Kidney glomerular epithelial cell (primary cell): Measurements from ENCODE around the gene SLC24A3.
A peak's percentile ranks its signal among the peaks of the same experiment; 100 is the strongest.

Experiments
- DNase-seq: peaks from one replicate; lab custom pipeline; 2025; lab: John Stamatoyannopoulos, UW

The SLC24A3 gene

DNA sequence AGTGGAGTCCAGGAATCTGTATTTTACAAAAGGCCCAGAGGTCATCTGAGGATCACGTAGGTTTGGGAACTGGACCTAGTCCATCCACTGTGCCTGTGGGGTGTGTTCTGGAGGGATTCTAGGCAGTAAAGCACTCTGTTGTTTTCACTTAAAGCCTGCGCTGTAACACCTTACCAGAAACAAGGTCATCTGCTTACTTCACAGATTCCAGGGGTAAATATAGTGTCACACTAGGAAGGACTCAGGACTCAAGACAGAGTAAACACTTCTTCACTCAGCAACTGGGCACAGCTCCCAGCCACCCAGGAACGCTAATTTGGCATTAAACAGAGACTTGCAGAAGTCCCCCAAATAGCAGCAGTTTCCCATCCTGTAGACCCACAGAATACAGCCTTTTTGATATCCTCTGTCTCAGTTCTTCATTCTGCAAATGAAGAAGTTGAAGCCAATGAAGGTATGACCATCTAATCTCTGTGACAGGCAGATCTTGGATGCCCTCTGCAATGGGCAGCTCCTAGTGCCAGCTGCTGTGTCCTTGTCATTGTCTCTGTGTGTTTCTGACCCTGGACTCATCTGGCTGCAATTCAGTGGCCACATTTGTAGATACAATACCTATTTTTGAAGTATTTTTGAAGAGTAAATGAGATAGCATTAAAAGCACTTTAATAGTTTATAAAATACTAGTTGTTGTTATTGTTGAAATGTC lies 129.1 kb downstream of the SLC24A3 start:
- no peak for DNase-seq

DNA sequence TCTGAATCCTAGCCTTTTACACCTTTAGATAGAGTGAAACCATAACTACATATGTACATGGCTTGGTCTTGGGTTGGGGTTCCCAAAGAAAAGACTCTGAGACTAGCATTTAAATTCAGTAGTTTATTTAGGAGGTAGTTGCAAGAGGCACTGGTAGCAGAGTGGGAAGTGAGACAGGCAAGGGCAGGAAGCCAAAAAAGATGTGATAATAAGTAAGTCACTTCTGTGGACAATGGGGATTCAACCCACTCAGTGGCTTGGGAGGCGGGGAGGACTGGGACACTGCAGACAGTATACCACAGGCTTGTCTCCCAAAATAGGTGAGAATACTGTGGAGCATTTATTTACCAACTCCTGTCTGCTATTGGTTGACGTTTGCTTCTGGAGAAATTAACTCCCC lies 131.9 kb downstream of the SLC24A3 start:
- DNase-seq = no peak

DNA sequence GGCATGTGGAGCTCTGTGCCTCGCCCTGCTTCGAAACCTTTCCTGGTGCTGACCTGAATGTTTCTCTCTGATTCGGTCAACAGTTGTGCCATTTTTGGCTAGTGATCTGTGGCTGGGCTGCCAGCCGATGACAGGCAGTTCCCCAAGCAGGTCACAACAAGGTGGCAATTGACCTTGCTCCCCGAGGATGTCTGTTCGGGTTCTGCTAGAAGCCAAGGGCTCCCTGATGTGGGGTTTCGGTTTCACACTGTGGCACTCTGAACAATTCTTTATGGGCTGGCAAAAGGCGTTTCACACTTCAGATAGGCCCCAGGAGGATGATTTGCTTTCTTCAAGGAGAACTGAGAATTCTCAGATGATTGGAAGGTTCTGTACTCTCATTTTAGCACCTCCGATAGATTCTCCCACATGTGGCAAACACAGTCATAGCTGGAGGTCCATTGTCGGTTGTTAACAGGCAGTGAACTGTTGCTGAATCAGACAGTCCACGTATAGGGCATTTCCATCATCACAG lies 135.6 kb downstream of the SLC24A3 start:
- no peak for DNase-seq

DNA sequence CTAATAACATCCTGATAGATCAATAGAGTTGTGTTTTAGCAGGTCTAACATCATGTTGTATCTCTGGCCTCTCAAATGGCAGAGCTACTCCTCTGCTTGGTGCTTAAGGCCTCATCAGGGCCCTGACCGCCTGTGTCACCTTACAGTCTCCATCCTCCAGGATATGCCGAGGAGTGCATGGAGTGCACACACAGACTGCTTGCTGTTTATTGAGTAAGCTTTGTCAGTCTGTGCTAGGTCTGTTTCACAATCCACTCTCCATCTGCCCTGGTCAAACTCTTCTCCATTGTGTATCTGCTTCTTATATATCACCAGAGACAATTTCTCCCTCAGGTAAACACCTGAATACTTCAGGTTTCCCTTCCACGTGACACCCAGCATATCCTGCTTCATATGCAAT lies 136.1 kb downstream of the SLC24A3 start:
- DNase-seq = no peak

DNA sequence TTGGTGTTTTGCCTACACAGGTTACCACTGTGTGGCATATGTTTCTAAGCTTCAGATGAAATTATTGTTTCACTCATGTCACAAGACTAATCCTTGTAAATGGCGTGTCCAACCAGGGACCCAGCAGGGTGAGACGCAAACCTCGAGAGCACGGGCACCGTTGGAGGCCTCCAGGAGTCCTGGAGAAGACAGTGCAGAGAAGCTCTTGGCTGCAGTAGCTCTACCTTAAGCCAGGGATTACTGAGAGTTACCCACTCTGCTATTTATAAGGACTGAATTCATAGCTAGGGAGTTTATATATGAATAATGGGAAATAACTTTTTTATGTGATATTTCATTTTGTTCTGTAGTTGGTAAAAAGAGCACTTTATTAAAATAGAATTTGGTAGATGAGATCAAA lies 137.4 kb downstream of the SLC24A3 start:
- no peak for DNase-seq

DNA sequence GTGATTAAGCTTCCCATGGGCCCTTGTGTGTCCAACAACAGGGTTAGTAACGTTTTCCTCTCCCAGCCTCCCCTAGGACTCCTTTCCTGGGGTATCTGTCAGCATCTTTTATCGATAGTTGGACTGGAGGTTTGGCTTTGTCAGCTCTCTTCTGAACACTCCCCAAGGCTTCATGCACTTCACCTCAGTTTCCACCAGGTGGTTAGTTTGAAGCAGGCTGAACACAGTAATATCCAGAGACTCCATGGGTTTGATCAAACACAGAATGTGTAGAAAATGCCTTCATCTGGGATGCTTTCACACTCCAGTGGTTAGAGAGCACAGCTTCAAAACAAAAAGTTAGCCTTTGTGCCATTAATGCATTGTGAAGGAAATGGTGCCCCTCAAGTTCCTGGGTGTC lies 139.1 kb downstream of the SLC24A3 start:
- no peak for DNase-seq

DNA sequence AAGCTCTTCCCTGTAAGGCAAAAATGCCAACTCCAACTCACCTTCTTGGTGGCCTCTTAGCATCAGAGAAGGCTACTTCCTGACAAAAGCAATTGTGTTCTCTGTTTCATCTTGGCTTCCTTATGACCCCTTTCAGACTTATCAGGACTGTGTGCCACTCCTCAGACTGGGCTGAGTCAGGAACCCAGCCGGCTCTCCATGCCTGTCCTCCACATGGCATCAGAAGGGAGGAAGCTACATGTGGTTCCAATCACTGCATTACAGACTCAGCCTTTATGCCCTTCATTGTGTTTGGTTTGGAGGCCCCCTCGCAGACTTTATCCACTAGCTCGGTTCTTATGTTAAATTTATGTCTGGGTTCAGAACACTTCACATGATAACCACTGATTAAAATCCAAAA lies 142.5 kb downstream of the SLC24A3 start:
- no peak for DNase-seq

DNA sequence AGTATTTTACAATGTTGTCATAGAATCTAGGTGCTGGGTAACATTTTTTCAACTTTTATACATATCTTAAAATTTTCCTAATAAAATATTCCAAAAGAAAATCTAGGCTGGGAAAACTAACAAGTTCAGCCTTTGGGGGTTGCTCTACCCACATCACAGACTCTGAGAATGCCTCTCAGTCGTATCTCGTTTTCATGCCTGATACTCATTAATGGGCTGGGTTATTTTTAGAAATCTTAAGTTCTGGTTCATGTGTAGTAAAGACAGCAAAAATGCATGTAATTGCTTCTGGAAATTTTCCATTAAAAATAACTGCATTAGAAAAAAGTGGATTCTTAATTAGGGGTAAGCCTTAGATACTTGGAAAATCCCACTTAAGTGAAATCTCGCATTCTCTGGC lies 149.3 kb downstream of the SLC24A3 start:
- no peak for DNase-seq

DNA sequence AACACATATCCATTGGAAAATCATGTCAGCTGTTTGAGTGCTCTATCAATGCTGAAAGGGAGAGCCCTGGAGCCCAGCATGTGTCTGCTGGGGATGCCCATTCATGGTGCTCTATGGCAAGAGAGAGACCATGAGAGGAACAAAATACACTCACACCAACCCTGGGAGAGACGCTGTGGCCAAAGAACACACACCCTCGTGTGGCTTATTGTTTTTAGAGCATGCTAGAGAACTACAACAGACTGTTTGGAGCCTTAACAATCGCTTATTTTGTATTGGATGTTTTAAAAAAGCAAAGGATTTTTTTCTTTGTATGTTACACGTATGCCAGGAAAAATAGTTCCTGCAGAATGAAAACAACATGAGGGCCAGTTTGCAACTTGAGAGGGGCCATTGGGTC lies 151.0 kb downstream of the SLC24A3 start:
- DNase-seq = no peak

DNA sequence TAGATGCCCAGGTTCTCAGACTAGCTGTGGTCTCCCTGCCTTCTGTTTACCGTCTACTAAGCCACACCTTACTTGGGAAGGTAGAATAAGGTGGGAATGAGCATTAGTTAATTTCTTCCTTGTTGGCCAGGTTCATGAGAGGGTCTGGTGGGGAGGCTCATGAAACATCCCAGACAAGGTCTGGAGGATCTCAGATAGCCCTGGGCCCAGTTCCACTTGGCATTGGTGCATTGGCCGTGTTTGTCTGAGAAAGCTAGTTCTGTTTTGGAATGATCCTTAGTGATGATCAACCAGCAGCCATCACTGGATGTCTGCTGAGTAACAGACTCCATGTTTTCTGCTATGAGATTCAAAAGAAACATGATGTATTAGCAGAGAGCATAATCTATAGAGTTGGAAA lies 155.1 kb downstream of the SLC24A3 start:
- DNase-seq = no peak

DNA sequence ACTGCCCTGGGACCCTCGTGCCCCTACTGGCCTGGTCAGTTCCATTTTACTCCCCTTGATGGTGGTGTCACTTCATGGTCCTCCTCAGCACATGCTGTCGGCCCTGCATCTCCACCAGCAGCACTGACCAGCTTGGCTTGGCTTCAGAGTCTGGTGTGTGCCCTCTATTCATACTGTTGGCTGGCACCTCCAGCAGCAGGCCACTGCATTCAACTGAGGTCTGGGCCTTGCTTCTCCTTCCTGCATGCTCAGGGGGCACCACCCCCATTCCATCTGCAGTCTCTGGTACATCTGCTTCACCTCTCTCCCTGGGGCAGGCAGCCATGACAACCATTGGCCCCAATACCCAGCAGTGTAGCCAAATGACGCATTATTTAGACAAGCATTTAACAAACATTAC lies 155.9 kb downstream of the SLC24A3 start:
- no peak for DNase-seq

DNA sequence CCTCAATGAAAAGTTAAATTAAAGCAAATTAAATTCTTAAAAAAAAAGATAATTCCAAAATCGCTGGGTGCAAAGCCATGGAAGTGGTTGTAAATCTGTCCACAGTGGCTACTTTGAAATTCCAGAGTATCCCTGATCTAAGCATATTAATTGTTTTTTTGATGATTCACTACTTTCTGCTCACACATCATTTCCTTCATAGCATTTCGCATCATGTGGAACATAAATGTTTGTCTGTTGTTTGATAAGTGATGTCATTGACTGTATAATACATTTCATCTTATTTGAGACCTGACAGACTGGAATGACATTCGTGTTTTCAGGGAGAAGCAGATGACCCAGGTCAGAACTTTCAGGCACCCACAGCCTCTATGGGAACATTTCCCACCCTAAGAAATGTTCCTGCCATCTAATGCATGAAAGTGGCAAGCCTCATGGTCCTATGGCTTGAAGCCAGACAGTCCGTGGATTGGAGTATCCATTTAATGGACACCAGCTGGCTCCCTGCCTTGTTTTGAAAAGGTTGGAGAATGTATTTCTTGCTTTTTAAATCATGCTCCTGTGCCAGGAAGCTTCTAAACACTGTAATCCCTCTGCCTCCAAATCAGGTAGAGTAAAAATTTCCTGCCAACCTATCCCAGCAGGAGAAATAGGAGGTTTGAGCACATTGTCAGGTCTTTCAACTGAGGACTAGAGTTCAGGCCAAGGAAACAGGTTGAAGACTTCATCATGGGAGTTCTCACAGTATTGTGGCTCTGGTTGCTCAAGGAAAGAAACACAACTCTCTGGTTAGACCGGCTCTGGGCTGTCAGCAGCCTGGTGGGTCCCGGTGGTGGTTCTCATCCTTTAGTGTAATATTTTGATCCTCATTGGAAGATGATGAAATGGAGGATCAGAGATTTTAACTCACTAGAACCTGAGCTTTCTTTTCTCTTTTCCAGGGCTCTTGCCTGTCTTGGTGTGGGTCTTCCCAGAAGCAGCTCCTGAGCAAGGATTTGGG lies 157.9 kb downstream of the SLC24A3 start:
- DNase-seq = peak; percentile 16

DNA sequence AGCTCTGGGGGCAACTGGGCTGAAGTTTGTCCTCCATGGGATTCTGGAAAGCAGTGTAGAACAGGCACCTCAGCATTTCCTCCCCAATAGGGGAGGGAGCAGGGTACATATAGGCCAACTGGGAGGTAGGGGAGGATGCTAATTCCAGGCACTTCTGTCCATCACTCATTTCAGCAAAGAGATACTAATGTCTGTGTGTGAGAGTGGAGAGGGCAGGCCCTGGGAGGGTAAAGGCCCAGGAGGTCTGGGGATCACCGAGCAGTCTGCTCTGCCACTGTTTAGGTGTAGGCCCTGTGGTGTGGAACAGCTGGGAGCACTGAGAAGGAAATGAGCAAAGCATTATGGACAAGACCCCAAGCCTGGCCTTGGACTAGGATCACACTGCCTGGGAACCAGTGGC lies 158.7 kb downstream of the SLC24A3 start:
- DNase-seq = no peak

DNA sequence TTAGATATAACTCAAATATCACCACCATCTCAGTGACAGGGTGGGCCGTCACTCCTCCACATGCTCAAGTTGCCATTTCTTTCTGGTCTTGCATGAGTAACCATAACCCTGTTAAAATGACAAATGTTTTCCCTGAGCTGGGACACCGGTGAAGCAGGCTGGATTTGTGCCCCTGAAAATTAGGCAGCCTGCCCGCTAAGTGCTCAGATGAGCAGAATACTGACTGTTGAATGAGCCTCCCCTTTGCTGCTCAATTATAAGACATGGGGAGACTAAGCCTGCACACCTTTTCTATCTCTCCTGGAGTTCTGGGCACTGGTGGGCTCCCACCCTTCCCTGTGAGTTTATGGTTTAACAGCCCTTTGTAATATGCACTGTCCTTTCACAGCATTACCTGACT lies 161.8 kb downstream of the SLC24A3 start:
- no peak for DNase-seq

DNA sequence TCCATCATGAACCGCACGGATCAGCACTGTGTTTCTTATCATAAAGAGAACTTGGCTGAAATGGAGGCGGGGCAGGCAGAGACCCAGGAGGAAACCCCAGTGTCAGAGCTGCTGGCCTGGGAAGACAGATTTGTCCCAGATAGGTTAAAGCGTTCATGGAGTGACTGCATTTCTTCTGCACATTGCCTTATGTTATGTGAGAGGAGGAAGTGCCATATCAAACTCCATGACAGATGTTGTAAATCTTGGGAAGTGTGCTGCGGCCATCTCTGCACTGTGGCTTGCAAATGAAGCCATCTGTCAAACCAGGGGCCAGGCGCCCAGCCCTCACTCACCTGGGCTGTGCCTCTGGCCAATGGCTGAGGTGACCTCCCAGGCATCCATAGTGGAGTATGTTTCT lies 163.0 kb downstream of the SLC24A3 start:
- no peak for DNase-seq

DNA sequence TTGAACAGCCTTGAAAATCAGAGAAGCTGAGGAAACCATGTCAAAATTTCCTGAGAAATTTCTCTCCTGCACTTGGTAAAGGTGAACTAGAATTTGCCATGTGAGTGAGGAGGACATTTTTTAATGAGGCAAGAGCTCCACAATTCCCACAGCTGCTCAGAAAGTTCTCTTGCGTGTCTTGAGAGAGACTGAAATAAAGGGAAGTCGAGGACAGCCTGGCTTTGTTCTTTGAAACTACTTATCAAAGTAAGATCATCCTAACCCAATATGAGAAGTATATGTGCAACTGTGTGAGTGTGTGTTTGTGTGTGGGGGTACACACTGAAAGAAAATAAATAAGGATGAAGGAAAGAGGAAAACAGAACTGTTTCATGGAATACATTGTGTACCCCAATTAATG lies 163.4 kb downstream of the SLC24A3 start:
- no peak for DNase-seq

DNA sequence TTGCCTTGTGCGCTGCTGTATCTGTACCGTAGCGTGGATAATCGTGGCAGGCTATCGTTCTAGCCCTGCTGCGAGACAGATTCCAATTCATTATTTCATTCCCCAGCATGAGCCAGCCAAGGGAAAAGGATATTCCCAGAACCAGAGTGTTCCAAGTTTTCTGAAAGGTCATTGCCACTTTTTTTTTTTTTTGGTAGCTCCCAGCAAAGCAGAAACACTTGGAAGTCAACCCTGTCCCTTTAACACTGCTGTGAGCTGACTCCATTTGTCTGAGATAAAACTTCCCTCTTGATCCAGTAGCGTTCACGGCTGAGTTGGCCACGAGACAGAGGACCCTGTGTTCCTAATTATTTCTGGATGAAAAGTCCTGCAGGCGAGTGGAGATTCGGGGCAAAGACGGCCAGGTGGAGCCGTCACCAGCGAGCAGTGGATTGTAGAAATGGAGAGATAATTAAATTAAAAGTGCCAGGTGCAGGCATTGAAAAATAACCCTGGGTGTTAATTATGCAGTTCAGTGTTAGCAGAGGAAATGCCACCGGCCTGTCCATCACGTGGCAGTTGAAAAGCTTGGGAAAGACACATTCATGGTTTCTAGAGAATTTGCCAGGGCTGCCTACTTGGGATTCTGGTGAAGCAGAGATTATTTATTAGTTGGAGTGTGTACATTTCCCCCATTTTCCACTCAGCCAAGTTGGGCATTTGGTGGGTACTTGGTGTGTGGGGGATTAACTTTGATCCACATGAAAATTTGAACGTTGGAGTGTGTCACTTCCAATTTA lies 164.2 kb downstream of the SLC24A3 start:
- DNase-seq = no peak

DNA sequence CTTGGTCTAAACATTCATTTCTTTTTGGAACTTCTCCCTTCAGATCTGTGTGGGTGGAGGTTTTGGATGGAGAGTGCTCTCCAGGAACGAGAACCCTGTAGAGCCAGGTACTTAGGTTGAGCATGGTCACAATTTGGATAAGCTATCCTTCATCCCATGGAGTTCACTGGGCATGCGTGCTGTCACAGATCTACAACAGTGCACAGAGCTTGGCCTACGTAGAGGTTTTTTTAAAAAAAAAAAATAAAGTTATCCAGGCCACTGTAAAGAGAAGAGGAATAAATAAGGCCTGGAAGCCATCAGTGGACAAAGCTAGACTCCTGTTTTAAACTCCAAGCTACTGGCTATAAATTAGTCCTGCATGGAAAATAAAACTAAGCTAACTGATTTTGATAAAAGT lies 165.6 kb downstream of the SLC24A3 start:
- no peak for DNase-seq

DNA sequence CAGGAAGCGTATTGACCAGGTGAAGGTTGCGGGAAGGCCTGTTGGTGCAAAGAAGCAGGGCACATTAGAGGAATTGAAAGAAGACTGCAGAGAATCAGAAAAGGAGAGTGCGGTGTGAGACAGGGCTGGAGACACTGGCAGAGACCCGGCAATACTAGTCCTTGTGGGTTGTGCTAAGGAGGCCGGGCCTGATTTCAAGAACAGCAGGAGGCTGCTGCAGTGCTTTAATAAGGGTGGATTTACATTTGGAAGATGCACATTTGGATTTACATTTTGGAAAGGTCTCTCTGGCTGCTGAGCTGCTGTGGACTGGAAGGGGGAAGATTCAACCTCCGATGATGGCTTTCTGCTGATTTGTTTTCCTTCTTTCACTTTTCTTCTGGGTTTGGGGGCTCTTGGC lies 167.8 kb downstream of the SLC24A3 start:
- DNase-seq = no peak

DNA sequence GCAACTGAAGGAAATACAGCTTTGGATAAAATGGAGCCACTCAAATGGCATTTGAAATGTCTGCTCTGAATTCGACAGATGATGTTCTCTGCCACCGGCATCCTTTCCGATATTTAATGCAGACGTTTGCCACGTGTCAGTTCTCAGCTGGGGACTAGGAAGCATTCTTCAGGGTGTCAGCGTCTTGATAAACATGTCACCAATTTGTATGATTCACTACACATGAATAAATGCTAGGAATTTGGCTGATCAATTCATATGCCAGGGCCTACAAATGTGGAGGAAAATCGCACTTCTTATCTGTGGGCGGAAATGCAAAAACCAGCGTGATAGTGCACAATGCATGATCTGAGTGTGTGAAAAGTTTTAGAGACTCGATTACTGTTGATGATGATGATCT lies 169.5 kb downstream of the SLC24A3 start:
- no peak for DNase-seq

DNA sequence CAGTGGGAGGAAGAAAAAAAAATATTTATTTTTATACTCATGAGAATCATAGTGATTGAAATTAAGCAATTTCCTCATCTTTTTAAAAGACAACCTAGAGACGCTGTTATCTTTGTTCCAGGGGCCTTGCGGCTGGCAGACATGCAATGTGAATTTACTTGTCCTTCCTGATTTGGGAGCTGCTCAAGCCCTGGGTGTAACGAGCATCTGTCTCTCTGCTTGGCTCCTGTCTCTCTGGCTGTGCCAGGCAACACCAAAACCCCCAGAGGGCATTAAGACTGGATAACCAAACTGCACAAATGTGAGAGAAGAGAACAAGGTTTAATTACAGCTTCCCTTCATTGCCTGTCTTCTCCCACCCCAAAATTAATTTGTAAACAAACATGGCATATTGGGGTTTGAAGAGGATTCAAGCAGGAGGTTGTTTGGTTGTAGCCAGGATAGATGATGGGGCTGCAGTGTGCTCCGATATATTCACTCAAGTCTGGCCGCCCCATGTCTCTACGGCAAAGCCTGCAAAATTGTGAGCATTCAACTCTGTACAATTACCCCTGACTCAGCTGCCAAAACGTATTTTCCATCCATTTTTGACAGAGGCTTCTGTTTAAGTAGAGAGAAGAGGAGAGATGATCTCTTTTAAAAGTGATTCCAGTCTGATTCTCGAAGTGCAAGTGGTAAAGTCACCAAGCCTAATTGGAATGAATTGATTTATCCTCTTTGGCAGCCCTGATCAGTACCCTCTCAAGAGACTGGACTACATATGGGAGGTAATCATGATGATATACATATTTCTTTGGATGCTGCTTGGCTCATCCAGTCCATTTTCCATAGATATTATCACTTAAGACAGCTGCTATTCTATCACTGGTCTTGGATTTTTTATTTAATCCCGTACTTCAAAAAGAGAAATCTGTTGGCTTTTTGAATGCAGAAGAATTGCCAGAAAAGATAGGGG lies 170.2 kb downstream of the SLC24A3 start:
- DNase-seq = no peak
